WTC11 (cell line): ENCODE measurements around the gene SMIM41. TPM values are rescaled to one million over a fixed set of nuclear protein-coding genes. Genes with fewer than 3 reads are reported as not detected.

Experiments
- ATAC-seq: fragments of 200-7000 bp; cut with Tn5 transposase; 2 replicates; pipeline ENCODE4 v1.10.0; 2021; ENCODE audit warnings: mild to moderate bottlenecking, moderate library complexity
- CTCF ChIA-PET: fragments of 300-600 bp; sonication (Branson Sonifier 250); formaldehyde crosslinking; loops from one replicate; lab custom pipeline; 2021; ENCODE audit warnings: antibody characterized with exemption; lab: Charles Lee
- POLR2A ChIA-PET: fragments of 350-600 bp; sonication (Branson Sonifier 250); formaldehyde crosslinking; loops from one replicate; lab custom pipeline; 2021; ENCODE audit warnings: antibody characterized with exemption; lab: Charles Lee
- DNase-seq: peaks from one replicate; pipeline ENCODE4 v3.0.0; 2021; ENCODE audit warnings: low spot score
- H3K27ac Mint-ChIP-seq: 2 replicates; pipeline ENCODE4 v1.8.0; 2021; ENCODE audit warnings: mixed read lengths
- H3K27me3 Mint-ChIP-seq: 2 replicates; pipeline ENCODE4 v1.8.0; 2021; ENCODE audit warnings: low read depth, mild to moderate bottlenecking, moderate library complexity, mixed read lengths
- H3K36me3 Mint-ChIP-seq: 2 replicates; pipeline ENCODE4 v1.8.0; 2021; ENCODE audit warnings: mixed read lengths
- H3K4me1 Mint-ChIP-seq: 2 replicates; pipeline ENCODE4 v1.8.0; 2022; ENCODE audit warnings: mixed read lengths
- H3K4me3 Mint-ChIP-seq: 2 replicates; pipeline ENCODE4 v1.8.0; 2021; ENCODE audit warnings: mild to moderate bottlenecking, moderate library complexity, mixed read lengths
- H3K9me3 Mint-ChIP-seq: 2 replicates; pipeline ENCODE4 v1.8.0; 2021; ENCODE audit warnings: mixed read lengths
- ATF1 ChIP-seq: sonication (generic); formaldehyde crosslinking; IDR thresholded peaks from 2 replicates; pipeline ENCODE4 v1.8.1; 2023; ENCODE audit warnings: mild to moderate bottlenecking, moderate library complexity, missing genetic modification reagents
- ATF3 ChIP-seq: sonication (generic); formaldehyde crosslinking; conservative IDR thresholded peaks from 2 replicates; pipeline ENCODE4 v1.8.1; 2022; ENCODE audit warnings: mild to moderate bottlenecking, missing genetic modification reagents
- CDX4 ChIP-seq: fragments of 250-450 bp; sonication (Bioruptor Pico); IDR thresholded peaks from 2 replicates; pipeline ENCODE4 v1.9.0; 2021; ENCODE audit warnings: moderate library complexity, mild to moderate bottlenecking, inconsistent platforms, borderline replicate concordance
- E2F4 ChIP-seq: sonication (generic); formaldehyde crosslinking; IDR thresholded peaks from 2 replicates; pipeline ENCODE4 v1.8.1; 2022; ENCODE audit warnings: low read depth, mild to moderate bottlenecking, moderate library complexity, missing genetic modification reagents, borderline replicate concordance
- FOXP1 ChIP-seq: sonication (generic); formaldehyde crosslinking; IDR thresholded peaks from 2 replicates; pipeline ENCODE4 v1.8.0; 2022; ENCODE audit warnings: missing genetic modification reagents, mild to moderate bottlenecking, moderate library complexity, borderline replicate concordance
- FOXP4 ChIP-seq: sonication (generic); formaldehyde crosslinking; IDR thresholded peaks from 2 replicates; pipeline ENCODE4 v1.8.0; 2022; ENCODE audit warnings: mild to moderate bottlenecking, missing genetic modification reagents
- GRHL2 ChIP-seq: fragments of 250-450 bp; sonication (Bioruptor Pico); IDR thresholded peaks from 2 replicates; pipeline ENCODE4 v1.8.0; 2022; ENCODE audit warnings: mild to moderate bottlenecking, moderate library complexity; ENCODE audit not compliant: insufficient replicate concordance, severe bottlenecking
- IRF2 ChIP-seq: sonication (generic); formaldehyde crosslinking; IDR thresholded peaks from 2 replicates; pipeline ENCODE4 v1.8.0; 2022; ENCODE audit warnings: low read depth, missing genetic modification reagents, borderline replicate concordance
- KAT7 ChIP-seq: sonication (generic); formaldehyde crosslinking; IDR thresholded peaks from 2 replicates; pipeline ENCODE4 v1.8.1; 2023; ENCODE audit warnings: missing genetic modification reagents, mild to moderate bottlenecking, borderline replicate concordance
- MLX ChIP-seq: sonication (generic); formaldehyde crosslinking; IDR thresholded peaks from 2 replicates; pipeline ENCODE4 v1.8.1; 2023; ENCODE audit warnings: mild to moderate bottlenecking, missing genetic modification reagents, moderate library complexity
- MYBL2 ChIP-seq: sonication (generic); formaldehyde crosslinking; IDR thresholded peaks from 2 replicates; pipeline ENCODE4 v1.8.1; 2023; ENCODE audit warnings: mild to moderate bottlenecking, moderate library complexity, missing genetic modification reagents
- PRRX2 ChIP-seq: fragments of 250-450 bp; sonication (Bioruptor Pico); IDR thresholded peaks from 2 replicates; pipeline ENCODE4 v1.8.0; 2021; ENCODE audit warnings: mild to moderate bottlenecking
- RELA ChIP-seq: sonication (generic); formaldehyde crosslinking; IDR thresholded peaks from 2 replicates; pipeline ENCODE4 v1.8.1; 2022; ENCODE audit warnings: missing genetic modification reagents, mild to moderate bottlenecking, borderline replicate concordance
- TEAD4 ChIP-seq: sonication (generic); formaldehyde crosslinking; IDR thresholded peaks from 2 replicates; pipeline ENCODE4 v1.8.0; 2022; ENCODE audit warnings: mild to moderate bottlenecking, missing genetic modification reagents
- TP53 ChIP-seq: sonication (generic); formaldehyde crosslinking; IDR thresholded peaks from 2 replicates; pipeline ENCODE4 v1.8.1; 2023; ENCODE audit warnings: mild to moderate bottlenecking, missing genetic modification reagents
- USF2 ChIP-seq: sonication (generic); formaldehyde crosslinking; IDR thresholded peaks from 2 replicates; pipeline ENCODE4 v1.8.1; 2023; ENCODE audit warnings: mild to moderate bottlenecking, missing genetic modification reagents, moderate library complexity
- ZMAT4 ChIP-seq: fragments of 250-450 bp; sonication (Bioruptor Pico); IDR thresholded peaks from 2 replicates; pipeline ENCODE4 v1.9.0; 2021; ENCODE audit warnings: mild to moderate bottlenecking
- ZNF317 ChIP-seq: sonication (generic); formaldehyde crosslinking; IDR thresholded peaks from 2 replicates; pipeline ENCODE4 v1.8.1; 2023; ENCODE audit warnings: low read depth, mild to moderate bottlenecking, moderate library complexity, missing genetic modification reagents, borderline replicate concordance
- ZNF425 ChIP-seq: fragments of 250-450 bp; sonication (Bioruptor Pico); conservative IDR thresholded peaks from 2 replicates; pipeline ENCODE4 v1.9.0; 2021; ENCODE audit warnings: mild to moderate bottlenecking
- total RNA-seq: library from RNA; stranded (reverse); gene quantifications from 3 replicates; pipeline ENCODE4 v1.2.3, GENCODE V29; 2021

SMIM41 gene
- total RNA-seq, 1 experiment from 2014 or later: not detected

GRCh38 chr12:52085682-52086180, 6.2 kb downstream of the SMIM41 start (continued):
- no peak for TF ChIP-seq ATF3
- TF ChIP-seq ZMAT4 (CRISPR knock-in tag): no peak
- TF ChIP-seq ZNF425 (CRISPR knock-in tag): no peak
- no peak for TF ChIP-seq ATF1

- POLR2A ChIA-PET: no interaction called here
- ATAC-seq (no peak), DNase-seq (no peak)
- Mint-ChIP-seq H3K9me3 (no peaks in the 10 kb centered on the region), H3K4me3 (no peak overlapping the region), H3K36me3 (no peaks in the 10 kb centered on the region), H3K27ac (no peak overlapping the region), H3K4me1 (peaks cover 21% of the 10 kb centered on the region), H3K27me3 (no peaks in the 10 kb centered on the region)
- CTCF ChIA-PET: interaction anchor here (0.7 to 11.4 kb wide), 6 partner anchors 30 to 82 kb away, joined by 3 to 388 read pairs (median 10); no protein-coding TSS in a partner anchor
- no peak for TF ChIP-seq FOXP1 (CRISPR knock-in tag)
- TF ChIP-seq IRF2: no peak
- TF ChIP-seq TEAD4 (CRISPR knock-in tag): no peak
- TF ChIP-seq MYBL2 (CRISPR knock-in tag): no peak
Observed at GRCh38 chr12:52086366-52086765, 6.9 kb downstream of the SMIM41 start.

- Mint-ChIP-seq H3K27ac (no peak overlapping the region), H3K4me3 (no peak overlapping the region)
- no peak for DNase-seq
- POLR2A ChIA-PET: interaction anchor here (0.5 kb wide), 1 partner anchor 33 kb away, joined by 3 read pairs; no protein-coding TSS in a partner anchor
- no peak for TF ChIP-seq CDX4 (CRISPR knock-in tag)
- TF ChIP-seq TP53: no peak
- TF ChIP-seq MLX (CRISPR knock-in tag): no peak
- TF ChIP-seq GRHL2 (CRISPR knock-in tag): no peak
- no peak for TF ChIP-seq PRRX2 (CRISPR knock-in tag)
- no peak for TF ChIP-seq FOXP4 (CRISPR knock-in tag)
- TF ChIP-seq RELA (CRISPR knock-in tag): no peak
- TF ChIP-seq E2F4 (CRISPR knock-in tag): no peak
- no peak for TF ChIP-seq KAT7 (CRISPR knock-in tag)
- no peak for TF ChIP-seq USF2 (CRISPR knock-in tag)
- no peak for TF ChIP-seq ZNF317
- TF ChIP-seq, all 79 proteins: peak for 0
- CTCF ChIA-PET: interaction anchor here (0.7 to 11.4 kb wide), 6 partner anchors 29 to 67 kb away, joined by 3 to 388 read pairs (median 6); no protein-coding TSS in a partner anchor
- no peaks in the 10 kb centered on the region for H3K9me3 Mint-ChIP-seq
- ATAC-seq: no peak
- H3K4me1 Mint-ChIP-seq: peaks cover 21% of the 10 kb centered on the region
- H3K36me3 Mint-ChIP-seq: no peaks in the 10 kb centered on the region
- H3K27me3 Mint-ChIP-seq: no peaks in the 10 kb centered on the region
Observed at GRCh38 chr12:52086944-52087835, 7.7 kb downstream of the SMIM41 start.
